ENCODE results near the gene SCFD2. TPM values are rescaled to one million over a fixed set of nuclear protein-coding genes. Genes with fewer than 3 reads are reported as not detected.
A peak's percentile ranks its signal among the peaks of the same experiment; 100 is the strongest.

The SCFD2 gene
- total and polyA plus RNA-seq, 12 donors, result 2.9 to 15.0 (median 9.7) TPM

- 86 to 90% methylated on average over 4 of the region's 4 CpGs for WGBS, 2 donors
- Histone ChIP-seq H3K9me3 (no peaks in the 10 kb centered on the region), H3K4me3 (no peak overlapping the region), H3K4me1 (peaks cover 0 to 28% (median 9%) of the 10 kb centered on the region in 9 donors), H3K27me3 (no peaks in the 10 kb centered on the region), H3K36me3 (no peaks in the 10 kb centered on the region), H3K27ac (peak overlapping the region; percentile 22 to 83 (median 62))
- DNase-seq, result no peak
- intact Hi-C loops (cut with DNase I), result no loop called here
- TF ChIP-seq CTCF (IDR thresholded peaks at IDR 0.05), result no peak
- no peak for ATAC-seq
Observed at GRCh38 chr4:52947401-52948056, 418.3 kb downstream of the SCFD2 start.

DNA sequence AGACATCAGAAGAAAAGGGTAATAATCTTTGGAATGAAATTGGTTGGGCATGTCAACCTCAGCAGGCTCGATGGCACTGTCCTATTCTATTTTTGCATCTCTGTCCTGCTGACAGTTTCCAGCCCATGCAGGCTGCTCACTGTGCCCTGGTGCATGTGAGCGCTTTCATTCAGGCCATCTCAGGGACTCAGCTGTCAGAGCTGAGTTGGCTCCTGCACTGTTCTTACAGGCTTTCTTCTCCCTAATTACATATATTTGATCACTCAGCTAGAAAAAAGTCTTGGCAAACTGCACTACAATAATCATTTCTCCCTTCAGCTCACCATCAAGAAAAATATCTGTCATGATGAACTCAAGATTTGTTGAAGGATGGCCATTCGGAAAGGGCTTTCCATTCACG lies 419.0 kb downstream of the SCFD2 start:
- H3K9me3 ChIP-seq, result no peaks in the 10 kb centered on the region
- no peaks in the 10 kb centered on the region for H3K36me3 ChIP-seq
- peak overlapping the region; percentile 22 to 83 (median 66) for H3K27ac ChIP-seq
- peak; percentile 86 to 98 (median 93) for ATAC-seq
- 44 to 56% methylated on average over 4 of the region's 4 CpGs for WGBS, 2 donors
- peaks cover 0 to 31% (median 5%) of the 10 kb centered on the region in 9 donors for H3K4me1 ChIP-seq
- no peaks in the 10 kb centered on the region for H3K27me3 ChIP-seq
- no peak overlapping the region for H3K4me3 ChIP-seq
- peak; percentile 24 to 40 for DNase-seq
- no peak for TF ChIP-seq CTCF (IDR thresholded peaks at IDR 0.05)
- intact Hi-C loops (cut with DNase I), result no loop called here

DNA sequence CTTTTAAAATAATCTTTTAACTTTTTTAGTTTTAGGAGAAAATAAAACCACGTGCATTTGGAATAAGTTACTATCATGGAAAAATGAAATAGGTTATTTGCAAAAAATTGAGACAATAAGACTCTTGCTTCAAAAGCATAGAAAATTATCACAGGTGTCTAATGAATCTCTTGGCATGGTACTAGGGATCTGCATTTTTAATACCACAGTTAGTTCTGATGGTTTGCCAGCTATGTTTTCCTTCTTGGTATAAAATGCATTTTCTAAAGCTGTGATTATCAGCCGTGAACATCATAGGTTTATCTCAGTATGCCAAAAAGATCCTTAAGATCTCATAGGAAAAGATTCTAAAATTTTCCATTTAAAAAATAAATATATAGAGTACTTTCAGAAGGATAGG lies 419.9 kb downstream of the SCFD2 start:
- no peak for DNase-seq
- no peak for ATAC-seq
- H3K4me1 ChIP-seq, result peaks cover 0 to 38% (median 5%) of the 10 kb centered on the region in 9 donors
- no peak overlapping the region for H3K4me3 ChIP-seq
- 70 to 71% methylated on average over 2 of the region's 2 CpGs for WGBS, 2 donors
- intact Hi-C loops (cut with DNase I), result no loop called here
- no peak for TF ChIP-seq CTCF (IDR thresholded peaks at IDR 0.05)
- no peaks in the 10 kb centered on the region for H3K27me3 ChIP-seq
- no peaks in the 10 kb centered on the region for H3K36me3 ChIP-seq
- peak overlapping the region in 8 of 10 donors; percentile 35 to 83 (median 69) for H3K27ac ChIP-seq
- H3K9me3 ChIP-seq, result no peaks in the 10 kb centered on the region

- ATAC-seq, result no peak
- H3K4me1 ChIP-seq, result peaks cover 0 to 43% (median 5%) of the 10 kb centered on the region in 9 donors
- H3K36me3 ChIP-seq, result no peaks in the 10 kb centered on the region
- no peak for DNase-seq
- no peaks in the 10 kb centered on the region for H3K9me3 ChIP-seq
- H3K27ac ChIP-seq, result peak overlapping the region in 6 of 10 donors; percentile 66 to 83 (median 73)
- H3K27me3 ChIP-seq, result no peaks in the 10 kb centered on the region
- 29 to 39% methylated on average over 2 of the region's 2 CpGs for WGBS, 2 donors
- intact Hi-C loops (cut with DNase I), result no loop called here
- no peak overlapping the region for H3K4me3 ChIP-seq
- TF ChIP-seq CTCF (IDR thresholded peaks at IDR 0.05), result no peak
Observed at GRCh38 chr4:52945326-52945898, 420.4 kb downstream of the SCFD2 start.

Measured in heart right ventricle (tissue), 16 donors.